Endothelial cell of umbilical vein (primary cell): ENCODE results near the gene SEC31A. TPM values are rescaled to one million over a fixed set of nuclear protein-coding genes. Genes with fewer than 3 reads are reported as not detected.

ENCODE experiments used
- BruUV-seq: library from RNA; stranded (reverse); fragments of 400-500 nt; replicated peaks from 2 replicates; lab custom pipeline; 2021; lab: Mats Ljungman, UMichigan
- CTCF ChIA-PET: fragments of 300-600, 350-600 bp; sonication (Branson Sonifier 250); formaldehyde crosslinking; loops from one replicate; lab custom pipeline; 2021; ENCODE audit warnings: antibody characterized with exemption, inconsistent platforms; lab: Charles Lee
- POLR2A ChIA-PET: fragments of 300-600, 350-600 bp; sonication (Branson Sonifier 250); formaldehyde crosslinking; loops from one replicate; lab custom pipeline; 2021; ENCODE audit warnings: antibody characterized with exemption, inconsistent platforms; lab: Charles Lee
- DNase-seq: peaks from one replicate; pipeline ENCODE4 v3.0.0-alpha.2; 2011; ENCODE audit warnings: low read depth, low spot score
- FAIRE-seq: peaks from 2 replicates; lab custom pipeline; 2011; peaks lifted over from hg19 to GRCh38; lab: Jason Lieb, UNC
- H2AFZ ChIP-seq: 2 replicates; pipeline ENCODE4 v1.6.0; 2012; ENCODE audit warnings: low read depth, low read length, control low read depth, inconsistent platforms
- H3K27ac ChIP-seq: 2 replicates; pipeline ENCODE4 v1.5.1; 2011; ENCODE audit warnings: low read depth, mild to moderate bottlenecking, control low read depth, low read length, moderate library complexity; ENCODE audit not compliant: insufficient read depth
- H3K27me3 ChIP-seq, 2 experiments: 2 replicates each; pipeline versions ENCODE4 v1.6.0 to v1.6.1; 2011; ENCODE audit warnings: low read length in 2 of 2, mixed read lengths in 1 of 2; ENCODE audit not compliant: control insufficient read depth in 2 of 2, insufficient read depth in 2 of 2
- H3K36me3 ChIP-seq, 2 experiments: 2 replicates in 1 of 2; 3 replicates in 1 of 2; pipeline ENCODE4 v1.5.1; 2011; ENCODE audit warnings: low read length in 2 of 2, mild to moderate bottlenecking in 1 of 2, moderate library complexity in 1 of 2; ENCODE audit not compliant: control insufficient read depth in 2 of 2, insufficient read depth in 2 of 2; ENCODE audit errors: extremely low read depth in 1 of 2
- H3K4me1 ChIP-seq: 3 replicates; pipeline ENCODE4 v1.5.1; 2011; ENCODE audit warnings: mild to moderate bottlenecking, low read length; ENCODE audit not compliant: control insufficient read depth, insufficient read depth; ENCODE audit errors: extremely low read depth
- H3K4me2 ChIP-seq: 2 replicates; pipeline ENCODE4 v1.6.1; 2011; ENCODE audit warnings: low read length, control low read depth, mixed read lengths; ENCODE audit not compliant: insufficient read depth
- H3K4me3 ChIP-seq, 3 experiments: fragments of 200-600 bp in 1 of 3; sonication (generic), shearing (Covaris generic) in 1 of 3; replicated peaks in 1 of 3; 2 replicates each; pipeline ENCODE4 v1.5.1; 2011 to 2016; ENCODE audit warnings: control low read depth in 3 of 3, low read length in 3 of 3, mild to moderate bottlenecking in 2 of 3, inconsistent platforms in 1 of 3, low read depth in 1 of 3, moderate library complexity in 1 of 3; ENCODE audit not compliant: insufficient read depth in 1 of 3
- H3K79me2 ChIP-seq: 2 replicates; pipeline ENCODE4 v1.6.0; 2012; ENCODE audit warnings: low read length, inconsistent platforms; ENCODE audit not compliant: control insufficient read depth, insufficient read depth
- H3K9ac ChIP-seq: replicated peaks from 2 replicates; pipeline ENCODE3; 2011; ENCODE audit warnings: low read length, control low read depth; ENCODE audit not compliant: insufficient read depth; ENCODE audit errors: extremely low read depth
- H3K9me1 ChIP-seq: replicated peaks from 3 replicates; pipeline ENCODE4 v1.6.0; 2011; ENCODE audit warnings: mild to moderate bottlenecking, low read length; ENCODE audit not compliant: control insufficient read depth, insufficient read depth; ENCODE audit errors: extremely low read depth
- H3K9me3 ChIP-seq: replicated peaks from 2 replicates; pipeline ENCODE4 v1.5.1; 2012; ENCODE audit warnings: low read length, inconsistent platforms; ENCODE audit not compliant: control insufficient read depth, insufficient read depth
- H4K20me1 ChIP-seq: replicated peaks from 2 replicates; pipeline ENCODE3; 2011; ENCODE audit warnings: mild to moderate bottlenecking, low read length; ENCODE audit not compliant: control insufficient read depth, insufficient read depth; ENCODE audit errors: extremely low read depth
- CTCF ChIP-seq, 2 donors: IDR thresholded peaks; 1 replicate in 1 of 2; 2 replicates in 1 of 2; pipeline ENCODE4 v1.5.1; 2011; ENCODE audit warnings: low read length in 2 of 2, mild to moderate bottlenecking in 2 of 2, moderate library complexity in 2 of 2, control low read depth in 1 of 2, inconsistent platforms in 1 of 2, low read depth in 1 of 2; ENCODE audit not compliant: insufficient read depth in 1 of 2; ENCODE audit errors: extremely low read depth in 1 of 2
- EZH2 ChIP-seq: IDR thresholded peaks from 2 replicates; pipeline ENCODE4 v1.6.1; 2012; ENCODE audit warnings: borderline replicate concordance, low read depth, mild to moderate bottlenecking, moderate library complexity, low read length, inconsistent platforms; ENCODE audit not compliant: severe bottlenecking
- FOS ChIP-seq: IDR thresholded peaks from 2 replicates; pipeline ENCODE4 v1.6.1; 2011; ENCODE audit warnings: mild to moderate bottlenecking, low read length, moderate library complexity, borderline replicate concordance; ENCODE audit not compliant: insufficient read depth
- GATA2 ChIP-seq: IDR thresholded peaks from 2 replicates; pipeline ENCODE4 v1.7.0; 2011; ENCODE audit warnings: low read depth, mild to moderate bottlenecking, moderate library complexity, mixed read lengths, low read length; ENCODE audit not compliant: insufficient read length, insufficient read depth
- JUN ChIP-seq: IDR thresholded peaks from 2 replicates; pipeline ENCODE4 v1.6.1; 2011; ENCODE audit warnings: borderline replicate concordance, low read depth; ENCODE audit not compliant: insufficient read length, insufficient read depth
- MYC ChIP-seq: IDR thresholded peaks from one replicate; pipeline ENCODE4 v1.6.1; 2011; ENCODE audit warnings: mild to moderate bottlenecking, low read depth, low read length
- POLR2A ChIP-seq: IDR thresholded peaks from 2 replicates; pipeline ENCODE4 v1.6.1; 2012; ENCODE audit warnings: low read depth, mild to moderate bottlenecking, control low read depth, low read length
- POLR2AphosphoS5 ChIP-seq: IDR thresholded peaks from 2 replicates; pipeline ENCODE4 v1.6.1; 2012; ENCODE audit warnings: low read depth, mild to moderate bottlenecking, control low read depth, low read length, moderate library complexity; ENCODE audit not compliant: insufficient read depth
- dilution Hi-C: fragments of 300-500 bp; cut with MboI; formaldehyde crosslinking; loops from one replicate; pipeline ENCODE4 v1.15.0; 2019; ENCODE audit warnings: low sequenced_read_pairs; ENCODE audit not compliant: extremely low pct_ligation_motif_present
- intact Hi-C: fragments of 100-400 bp; cut with micrococcal nuclease; formaldehyde crosslinking; loops from one replicate; pipeline ENCODE4 v1.10.0; 2022
- polyA plus RNA-seq, 4 experiments: library from polyadenylated mRNA; depleted of rRNA in 3 of 4; stranded (reverse) in 3 of 4; unstranded in 1 of 4; fragments of >200 nt; gene quantifications; 2 replicates each; pipeline versions ENCODE4 v1.2.1 to v1.2.3, GENCODE V29; 2011 to 2012; ENCODE audit warnings: missing spikeins in 1 of 4
- total RNA-seq: library from RNA; stranded (reverse); gene quantifications from 2 replicates; pipeline ENCODE4 v1.2.3, GENCODE V29; 2021
- TF ChIP-seq, protein P1 (sequence below): IDR thresholded peaks from 2 replicates; pipeline ENCODE4 v1.6.1; 2011; ENCODE audit not compliant: insufficient read depth, insufficient read length

The SEC31A gene
- total and polyA plus RNA-seq, 2 donors (not counting 3 experiments of a cell fraction or from before 2014, with no cell fraction given) = 226 to 301 TPM

GRCh38 chr4:82825425-82825824 is 65.5 kb downstream of the SEC31A start:
- Histone ChIP-seq H3K27me3 (no peaks in the 10 kb centered on the region), H3K4me2 (no peak overlapping the region), H4K20me1 (no peaks in the 10 kb centered on the region), H3K9me1 (no peaks in the 10 kb centered on the region), H2AFZ (no peak overlapping the region), H3K4me3 (no peak overlapping the region), H3K9ac (no peak overlapping the region), H3K27ac (no peak overlapping the region), H3K36me3 (peaks cover 25 to 53% of the 10 kb centered on the region in 2 experiments), H3K9me3 (no peaks in the 10 kb centered on the region), H3K79me2 (no peaks in the 10 kb centered on the region), H3K4me1 (no peaks in the 10 kb centered on the region)
- no peak for FAIRE-seq
- intact Hi-C loops (no loop called here), dilution Hi-C loops (no loop called here)
- BruUV-seq = no TSS peak
- DNase-seq = no peak
- no peak for TF ChIP-seq FOS
- no peak for TF ChIP-seq POLR2A
- TF ChIP-seq JUN = no peak
- TF ChIP-seq GATA2 = no peak
- no peak for TF ChIP-seq CTCF (IDR thresholded peaks at IDR 0.05; ENCODE audit: extremely low read depth in 1 of 2, insufficient read depth in 1 of 2, low read depth in 1 of 2, low read length in 2 of 2)
- TF ChIP-seq MYC = no peak
- no peak for TF ChIP-seq EZH2
- TF ChIP-seq, protein P1, sequence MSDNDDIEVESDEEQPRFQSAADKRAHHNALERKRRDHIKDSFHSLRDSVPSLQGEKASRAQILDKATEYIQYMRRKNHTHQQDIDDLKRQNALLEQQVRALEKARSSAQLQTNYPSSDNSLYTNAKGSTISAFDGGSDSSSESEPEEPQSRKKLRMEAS = no peak
- no peak for TF ChIP-seq POLR2AphosphoS5
- ChIA-PET CTCF (no interaction called here), POLR2A (no interaction called here)
